Measurements from ENCODE around the gene SPDYE6. TPM values are rescaled to one million over a fixed set of nuclear protein-coding genes. Genes with fewer than 3 reads are reported as not detected.
"Not testable (repeated sequence)": the region's sequence is repeated elsewhere in the genome, so short reads cannot be mapped to it uniquely, and the experiment has no call there.

Gene SPDYE6, protein sequence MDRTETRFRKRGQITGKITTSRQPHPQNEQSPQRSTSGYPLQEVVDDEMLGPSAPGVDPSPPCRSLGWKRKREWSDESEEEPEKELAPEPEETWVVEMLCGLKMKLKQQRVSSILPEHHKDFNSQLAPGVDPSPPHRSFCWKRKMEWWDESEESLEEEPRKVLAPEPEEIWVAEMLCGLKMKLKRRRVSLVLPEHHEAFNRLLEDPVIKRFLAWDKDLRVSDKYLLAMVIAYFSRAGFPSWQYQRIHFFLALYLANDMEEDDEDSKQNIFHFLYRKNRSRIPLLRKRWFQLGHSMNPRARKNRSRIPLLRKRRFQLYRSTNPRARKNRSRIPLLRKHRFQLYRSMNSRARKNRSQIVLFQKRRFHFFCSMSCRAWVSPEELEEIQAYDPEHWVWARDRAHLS
- polyA plus RNA-seq (2012; ENCODE audit: insufficient read depth, insufficient read length, low read depth), result not detected

DNA sequence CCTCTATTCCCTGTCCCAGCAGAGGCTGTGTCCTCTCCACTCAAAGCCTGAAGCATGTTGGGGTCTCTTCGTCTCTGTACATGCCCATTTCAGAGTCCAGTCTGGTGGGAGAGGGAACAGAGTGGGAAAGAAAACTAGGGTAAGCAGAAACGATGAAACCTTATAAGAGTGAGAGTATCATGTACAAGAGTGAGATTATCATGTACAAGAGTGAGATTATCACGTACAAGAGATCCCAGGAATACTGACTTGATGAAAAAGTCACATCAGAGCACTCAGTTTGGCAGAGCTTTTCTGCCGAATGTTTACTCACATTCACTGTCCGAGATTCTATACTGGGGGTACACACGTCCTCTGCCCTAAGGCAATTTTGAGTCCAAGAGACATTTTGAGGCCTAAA is at the start of gene SPDYE6:
Gene SPDYE6 (minus strand): TSS at position 101 of the 400 bp plus-strand sequence. CDS start 421 bp downstream, outside the sequence.
- not testable (repeated sequence) for H3K36me3 ChIP-seq; H3K4me1 ChIP-seq; H3K9me3 ChIP-seq; DNase-seq; H3K4me3 ChIP-seq (ENCODE audit: low read depth, low read length); H3K27me3 ChIP-seq

DNA sequence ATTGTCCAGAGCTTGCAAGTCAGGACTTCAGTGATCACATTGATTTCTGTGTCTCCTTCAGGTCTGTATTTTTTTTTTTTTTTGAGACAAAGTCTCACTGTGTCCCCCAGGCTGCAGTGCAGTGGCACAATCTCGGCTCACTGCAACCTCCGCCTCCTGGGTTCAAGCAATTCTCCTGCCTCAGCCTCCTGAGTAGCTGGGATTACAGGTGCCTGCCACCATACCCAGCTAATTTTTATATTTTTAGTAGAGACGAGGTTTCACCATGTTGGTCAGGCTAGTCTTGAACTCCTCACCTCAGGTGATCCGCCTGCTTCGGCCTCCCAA is 48.6 kb upstream of the SPDYE6 start:
- H3K9me3 ChIP-seq; H3K4me1 ChIP-seq; H3K4me3 ChIP-seq (ENCODE audit: low read depth, low read length); H3K27me3 ChIP-seq; DNase-seq: not testable (repeated sequence)
- H3K36me3 ChIP-seq, result peaks cover 90% of the 10 kb centered on the region

- no peaks in the 10 kb centered on the region for H3K9me3 ChIP-seq
- H3K4me3 ChIP-seq (ENCODE audit: low read depth, low read length), result no peak overlapping the region
- H3K4me1 ChIP-seq, result no peaks in the 10 kb centered on the region
- peak; percentile 40 for DNase-seq
- peaks cover 92% of the 10 kb centered on the region for H3K36me3 ChIP-seq
- TF ChIP-seq, protein P1, sequence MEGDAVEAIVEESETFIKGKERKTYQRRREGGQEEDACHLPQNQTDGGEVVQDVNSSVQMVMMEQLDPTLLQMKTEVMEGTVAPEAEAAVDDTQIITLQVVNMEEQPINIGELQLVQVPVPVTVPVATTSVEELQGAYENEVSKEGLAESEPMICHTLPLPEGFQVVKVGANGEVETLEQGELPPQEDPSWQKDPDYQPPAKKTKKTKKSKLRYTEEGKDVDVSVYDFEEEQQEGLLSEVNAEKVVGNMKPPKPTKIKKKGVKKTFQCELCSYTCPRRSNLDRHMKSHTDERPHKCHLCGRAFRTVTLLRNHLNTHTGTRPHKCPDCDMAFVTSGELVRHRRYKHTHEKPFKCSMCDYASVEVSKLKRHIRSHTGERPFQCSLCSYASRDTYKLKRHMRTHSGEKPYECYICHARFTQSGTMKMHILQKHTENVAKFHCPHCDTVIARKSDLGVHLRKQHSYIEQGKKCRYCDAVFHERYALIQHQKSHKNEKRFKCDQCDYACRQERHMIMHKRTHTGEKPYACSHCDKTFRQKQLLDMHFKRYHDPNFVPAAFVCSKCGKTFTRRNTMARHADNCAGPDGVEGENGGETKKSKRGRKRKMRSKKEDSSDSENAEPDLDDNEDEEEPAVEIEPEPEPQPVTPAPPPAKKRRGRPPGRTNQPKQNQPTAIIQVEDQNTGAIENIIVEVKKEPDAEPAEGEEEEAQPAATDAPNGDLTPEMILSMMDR (IDR thresholded peaks at IDR 0.05; ENCODE audit: low read depth, low read length), result peak; percentile 77
- no peaks in the 10 kb centered on the region for H3K27me3 ChIP-seq
These were observed 48.0 kb upstream of the SPDYE6 start for GRCh38 chr7:102404005-102404861.

DNA sequence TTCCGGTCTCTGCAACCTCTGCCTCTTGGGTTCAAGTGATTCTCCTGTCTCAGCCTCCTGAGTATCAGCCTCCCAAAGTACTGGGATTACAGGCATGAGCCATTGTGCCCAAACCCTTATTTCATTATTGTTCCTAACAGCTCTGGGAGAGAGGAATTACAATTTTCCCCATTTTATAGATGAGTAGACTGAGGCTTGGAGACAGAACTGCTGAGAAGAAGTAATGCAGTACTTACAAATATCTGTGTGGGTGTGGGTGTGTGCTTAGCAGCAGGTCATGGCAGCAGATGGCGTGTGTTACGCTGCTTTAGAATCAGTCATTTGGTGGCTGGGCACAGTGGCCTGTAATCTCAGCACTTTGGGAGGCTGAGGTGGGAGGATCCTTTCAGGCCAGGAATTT is 47.3 kb upstream of the SPDYE6 start:
- Histone ChIP-seq H3K9me3 (no peaks in the 10 kb centered on the region), H3K4me3 (ENCODE audit: low read depth, low read length) (no peak overlapping the region), H3K27me3 (no peaks in the 10 kb centered on the region), H3K4me1 (no peaks in the 10 kb centered on the region), H3K36me3 (peaks cover 92% of the 10 kb centered on the region)
- TF ChIP-seq, protein P1 (IDR thresholded peaks at IDR 0.05; ENCODE audit: low read depth, low read length), result no peak
- no peak for DNase-seq

- TF ChIP-seq, protein P1 (IDR thresholded peaks at IDR 0.05; ENCODE audit: low read depth, low read length), result no peak
- DNase-seq, result no peak
- H3K4me1 ChIP-seq, result no peaks in the 10 kb centered on the region
These were observed 44.1 kb upstream of the SPDYE6 start for GRCh38 chr7:102400360-102400759.

DNA sequence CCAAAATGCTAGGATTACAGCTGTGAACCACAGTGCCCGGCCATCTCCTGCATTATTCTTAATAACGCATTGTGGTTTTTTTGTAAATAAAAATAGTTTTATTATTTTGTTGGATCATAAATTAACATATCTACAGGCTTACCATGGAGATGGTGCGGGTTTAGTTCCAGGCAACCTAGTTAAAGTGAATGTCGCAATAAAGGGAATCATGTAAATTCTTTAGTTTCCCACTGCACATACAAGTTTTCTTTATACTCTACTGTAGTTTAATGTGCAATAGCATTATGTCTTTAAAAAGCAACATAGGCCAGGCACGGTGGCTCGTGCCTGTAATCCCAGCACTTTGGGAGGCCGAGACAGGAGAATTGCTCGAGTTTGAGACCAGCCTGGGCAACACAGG is 42.3 kb upstream of the SPDYE6 start:
- Histone ChIP-seq H3K36me3 (peaks cover 51% of the 10 kb centered on the region), H3K4me1 (no peaks in the 10 kb centered on the region)

More at GRCh38 chr7:102400360-102400759, 44.1 kb upstream of the SPDYE6 start:
- Histone ChIP-seq H3K4me3 (ENCODE audit: low read depth, low read length) (no peak overlapping the region), H3K36me3 (peaks cover 69% of the 10 kb centered on the region), H3K27me3 (no peaks in the 10 kb centered on the region), H3K9me3 (no peaks in the 10 kb centered on the region)

More for the DNA sequence above, 42.3 kb upstream of the SPDYE6 start:
- no peak for DNase-seq
- Histone ChIP-seq H3K27me3 (no peaks in the 10 kb centered on the region), H3K9me3 (no peaks in the 10 kb centered on the region), H3K4me3 (ENCODE audit: low read depth, low read length) (no peak overlapping the region)
- TF ChIP-seq, protein P1 (IDR thresholded peaks at IDR 0.05; ENCODE audit: low read depth, low read length), result no peak
